Naive thymus-derived CD4-positive, alpha-beta T cell (primary cell): Measurements from ENCODE around the gene ANKS1B. TPM values are rescaled to one million over a fixed set of nuclear protein-coding genes. Genes with fewer than 3 reads are reported as not detected.
A peak's percentile ranks its signal among the peaks of the same experiment; 100 is the strongest.

Experiments
- ATAC-seq: fragments of 150-1000 bp; cut with Tn5 transposase; 2 replicates; pipeline ENCODE4 v1.10.0; 2021; ENCODE audit warnings: mild to moderate bottlenecking, moderate library complexity
- CTCF ChIA-PET: fragments of 350-600 bp; sonication (Branson Sonifier 250); formaldehyde crosslinking; loops from one replicate; lab custom pipeline; 2021; ENCODE audit warnings: antibody characterized with exemption; lab: Charles Lee
- POLR2A ChIA-PET: fragments of 350-600 bp; sonication (Branson Sonifier 250); formaldehyde crosslinking; loops from one replicate; lab custom pipeline; 2021; ENCODE audit warnings: antibody characterized with exemption, inconsistent platforms; lab: Charles Lee
- DNase-seq, 9 donors: peaks; one replicate each; pipeline versions ENCODE4 v3.0.0 to v3.0.0-alpha.2; 2020 to 2022; ENCODE audit warnings: mixed read lengths in 1 of 9
- H3K27ac ChIP-seq: one replicate; pipeline ENCODE4 v1.7.0; 2013; ENCODE audit warnings: mild to moderate bottlenecking, low read depth, low read length, moderate library complexity
- H3K27me3 ChIP-seq, 2 donors: one replicate each; pipeline ENCODE4 v1.7.0; 2013; ENCODE audit warnings: low read length in 2 of 2, mild to moderate bottlenecking in 2 of 2, moderate library complexity in 2 of 2; ENCODE audit not compliant: control insufficient read depth in 2 of 2, insufficient read depth in 2 of 2
- H3K36me3 ChIP-seq, 3 experiments: 1 replicate in 2 of 3; 2 replicates in 1 of 3; pipeline ENCODE4 v1.7.0; 2013; ENCODE audit warnings: low read length in 3 of 3, mild to moderate bottlenecking in 3 of 3, moderate library complexity in 1 of 3; ENCODE audit not compliant: insufficient read depth in 3 of 3, control insufficient read depth in 2 of 3
- H3K4me1 ChIP-seq, 2 donors: one replicate each; pipeline ENCODE4 v1.7.0; 2013; ENCODE audit warnings: low read length in 2 of 2, mild to moderate bottlenecking in 2 of 2, moderate library complexity in 1 of 2; ENCODE audit not compliant: control insufficient read depth in 2 of 2, insufficient read depth in 2 of 2
- H3K4me3 ChIP-seq: 2 replicates; pipeline ENCODE4 v1.7.0; 2013; ENCODE audit warnings: mild to moderate bottlenecking, low read length
- H3K9me3 ChIP-seq, 3 experiments: 1 replicate in 2 of 3; 2 replicates in 1 of 3; pipeline ENCODE4 v1.7.0; 2013; ENCODE audit warnings: low read length in 3 of 3; ENCODE audit not compliant: control insufficient read depth in 2 of 3
- H3K27ac Mint-ChIP-seq, 9 donors: one replicate each; pipeline ENCODE4 v1.8.0; 2020 to 2022; ENCODE audit warnings: mixed read lengths in 9 of 9, mild to moderate bottlenecking in 8 of 9, moderate library complexity in 5 of 9, inconsistent platforms in 2 of 9
- H3K27me3 Mint-ChIP-seq, 5 donors: one replicate each; pipeline ENCODE4 v1.8.0; 2021 to 2022; ENCODE audit warnings: mixed read lengths in 5 of 5, mild to moderate bottlenecking in 1 of 5
- H3K36me3 Mint-ChIP-seq, 5 donors: one replicate each; pipeline ENCODE4 v1.8.0; 2020 to 2022; ENCODE audit warnings: mixed read lengths in 5 of 5, mild to moderate bottlenecking in 3 of 5, inconsistent platforms in 1 of 5
- H3K4me1 Mint-ChIP-seq, 7 donors: one replicate each; pipeline ENCODE4 v1.8.0; 2020 to 2022; ENCODE audit warnings: mixed read lengths in 7 of 7, mild to moderate bottlenecking in 3 of 7, inconsistent platforms in 1 of 7
- H3K4me3 Mint-ChIP-seq, 10 donors: one replicate each; pipeline ENCODE4 v1.8.0; 2020 to 2022; ENCODE audit warnings: mild to moderate bottlenecking in 10 of 10, mixed read lengths in 10 of 10, moderate library complexity in 6 of 10, inconsistent platforms in 2 of 10
- H3K9me3 Mint-ChIP-seq, 11 donors: one replicate each; pipeline ENCODE4 v1.8.0; 2020 to 2022; ENCODE audit warnings: mixed read lengths in 11 of 11, mild to moderate bottlenecking in 4 of 11, inconsistent platforms in 1 of 11, moderate library complexity in 1 of 11
- intact Hi-C, 2 donors: fragments of 100-400 bp; cut with micrococcal nuclease; formaldehyde crosslinking; loops; one replicate each; pipeline ENCODE4 v1.15.1; 2023
- polyA plus RNA-seq, 2 donors: library from polyadenylated mRNA; unstranded; fragments of 300-500 nt; fragmentation: Illumina TruSeq; gene quantifications; one replicate each; pipeline ENCODE4 v1.2.3, GENCODE V29; 2021
- total RNA-seq, 6 experiments: library from RNA in 5 of 6; stranded (reverse) in 5 of 6; gene quantifications; 1 replicate in 5 of 6; 2 replicates in 1 of 6; pipeline ENCODE4 v1.2.3 and lab custom pipeline; 2021 to 2026

ANKS1B gene
- total and polyA plus RNA-seq, 7 experiments from 2014 or later: 0.97 TPM; not detected in 6

GRCh38 chr12:99054601-99055128, 930.1 kb downstream of the ANKS1B start:
- H3K27ac Mint-ChIP-seq: no peak overlapping the region
- peaks cover 0 to 6% (median 0%) of the 10 kb centered on the region in 11 donors for H3K9me3 Mint-ChIP-seq
- H3K4me3 Mint-ChIP-seq: peak overlapping the region in 1 of 10 donors; percentile 8
- ATAC-seq (no peak), DNase-seq (no peak)
- peaks cover 0 to 5% (median 0%) of the 10 kb centered on the region in 5 donors for H3K27me3 Mint-ChIP-seq
- Histone ChIP-seq H3K4me3 (no peak overlapping the region), H3K27ac (no peak overlapping the region), H3K36me3 (no peaks in the 10 kb centered on the region), H3K9me3 (no peaks in the 10 kb centered on the region), H3K27me3 (no peaks in the 10 kb centered on the region), H3K4me1 (no peaks in the 10 kb centered on the region)
- no peaks in the 10 kb centered on the region for H3K4me1 Mint-ChIP-seq
- no peaks in the 10 kb centered on the region for H3K36me3 Mint-ChIP-seq
- ChIA-PET POLR2A (no interaction called here), CTCF (no interaction called here)
- intact Hi-C loops: no loop called here

- no peak overlapping the region for H3K27ac ChIP-seq
- no peak for ATAC-seq
- H3K9me3 Mint-ChIP-seq: peaks cover 0 to 6% (median 0%) of the 10 kb centered on the region in 11 donors
- no peaks in the 10 kb centered on the region for H3K4me1 Mint-ChIP-seq
- POLR2A ChIA-PET: no interaction called here
- H3K27ac Mint-ChIP-seq: no peak overlapping the region
- no peak overlapping the region for H3K4me3 Mint-ChIP-seq
- CTCF ChIA-PET: interaction anchor here (0.6 kb wide), 1 partner anchor 1464 kb away, joined by 3 read pairs; no protein-coding TSS in a partner anchor
- H3K36me3 Mint-ChIP-seq: no peaks in the 10 kb centered on the region
- peaks cover 0 to 5% (median 0%) of the 10 kb centered on the region in 5 donors for H3K27me3 Mint-ChIP-seq
- intact Hi-C loops: no loop called here
- no peak overlapping the region for H3K4me3 ChIP-seq
- no peaks in the 10 kb centered on the region for H3K27me3 ChIP-seq
- DNase-seq: no peak
- no peaks in the 10 kb centered on the region for H3K4me1 ChIP-seq
- H3K36me3 ChIP-seq: no peaks in the 10 kb centered on the region
- H3K9me3 ChIP-seq: no peaks in the 10 kb centered on the region
These were observed 930.9 kb downstream of the ANKS1B start for GRCh38 chr12:99053616-99054362.

- Mint-ChIP-seq H3K4me3 (no peak overlapping the region), H3K27me3 (peaks cover 0 to 7% (median 5%) of the 10 kb centered on the region in 5 donors), H3K9me3 (peaks cover 0 to 18% (median 4%) of the 10 kb centered on the region in 11 donors), H3K4me1 (no peaks in the 10 kb centered on the region), H3K27ac (no peak overlapping the region), H3K36me3 (no peaks in the 10 kb centered on the region)
- Histone ChIP-seq H3K4me1 (no peaks in the 10 kb centered on the region), H3K4me3 (no peak overlapping the region), H3K9me3 (no peaks in the 10 kb centered on the region), H3K27me3 (no peaks in the 10 kb centered on the region), H3K36me3 (no peaks in the 10 kb centered on the region), H3K27ac (no peak overlapping the region)
- ChIA-PET CTCF (no interaction called here), POLR2A (no interaction called here)
- no peak for ATAC-seq
- intact Hi-C loops: no loop called here
- no peak for DNase-seq
These were observed 935.0 kb downstream of the ANKS1B start for GRCh38 chr12:99049774-99050173.

GRCh38 chr12:99045158-99045557, 939.6 kb downstream of the ANKS1B start:
- no peak for DNase-seq
- intact Hi-C loops: no loop called here
- H3K4me1 Mint-ChIP-seq: no peaks in the 10 kb centered on the region
- no peaks in the 10 kb centered on the region for H3K36me3 Mint-ChIP-seq
- no peak for ATAC-seq
- POLR2A ChIA-PET: no interaction called here
- no peak overlapping the region for H3K4me3 ChIP-seq
- H3K9me3 ChIP-seq: no peaks in the 10 kb centered on the region
- peaks cover 0 to 21% (median 6%) of the 10 kb centered on the region in 5 donors for H3K27me3 Mint-ChIP-seq
- H3K27me3 ChIP-seq: no peaks in the 10 kb centered on the region
- H3K9me3 Mint-ChIP-seq: peaks cover 0 to 18% (median 4%) of the 10 kb centered on the region in 11 donors
- CTCF ChIA-PET: no interaction called here
- no peak overlapping the region for H3K27ac ChIP-seq
- H3K36me3 ChIP-seq: no peaks in the 10 kb centered on the region
- H3K4me3 Mint-ChIP-seq: no peak overlapping the region
- no peaks in the 10 kb centered on the region for H3K4me1 ChIP-seq
- H3K27ac Mint-ChIP-seq: no peak overlapping the region

GRCh38 chr12:99043319-99043914, 941.3 kb downstream of the ANKS1B start:
- ATAC-seq (peak; percentile 51), DNase-seq (peak in 5 of 9 donors; percentile 1 to 37 (median 16))
- ChIA-PET POLR2A (no interaction called here), CTCF (interaction anchor here (1.0 kb wide), 1 partner anchor 79 kb away, joined by 3 read pairs; no protein-coding TSS in a partner anchor)
- H3K4me1 Mint-ChIP-seq: no peaks in the 10 kb centered on the region
- H3K4me1 ChIP-seq: no peaks in the 10 kb centered on the region
- no peak overlapping the region for H3K4me3 Mint-ChIP-seq
- no peaks in the 10 kb centered on the region for H3K9me3 ChIP-seq
- H3K27ac Mint-ChIP-seq: no peak overlapping the region
- H3K27me3 ChIP-seq: no peaks in the 10 kb centered on the region
- intact Hi-C loops: loop anchor here in 1 of 2 donors (1.0 to 5.0 kb wide), 3 partner anchors 577 to 1094 kb away; no protein-coding TSS in a partner anchor
- H3K4me3 ChIP-seq: no peak overlapping the region
- H3K27ac ChIP-seq: no peak overlapping the region
- H3K36me3 Mint-ChIP-seq: no peaks in the 10 kb centered on the region
- peaks cover 0 to 21% (median 6%) of the 10 kb centered on the region in 5 donors for H3K27me3 Mint-ChIP-seq
- H3K36me3 ChIP-seq: no peaks in the 10 kb centered on the region
- peaks cover 0 to 18% (median 4%) of the 10 kb centered on the region in 11 donors for H3K9me3 Mint-ChIP-seq

- H3K27ac Mint-ChIP-seq: no peak overlapping the region
- ChIA-PET CTCF (no interaction called here), POLR2A (no interaction called here)
- Histone ChIP-seq H3K27ac (no peak overlapping the region), H3K27me3 (no peaks in the 10 kb centered on the region), H3K4me3 (no peak overlapping the region), H3K9me3 (no peaks in the 10 kb centered on the region), H3K36me3 (no peaks in the 10 kb centered on the region), H3K4me1 (no peaks in the 10 kb centered on the region)
- DNase-seq (no peak), ATAC-seq (no peak)
- no peak overlapping the region for H3K4me3 Mint-ChIP-seq
- intact Hi-C loops: loop anchor here in 1 of 2 donors (5.0 kb wide), 1 partner anchor 1095 kb away; no protein-coding TSS in a partner anchor
- peaks cover 0 to 15% (median 6%) of the 10 kb centered on the region in 5 donors for H3K27me3 Mint-ChIP-seq
- H3K9me3 Mint-ChIP-seq: peaks cover 0 to 7% (median 2%) of the 10 kb centered on the region in 11 donors
- H3K4me1 Mint-ChIP-seq: no peaks in the 10 kb centered on the region
- no peaks in the 10 kb centered on the region for H3K36me3 Mint-ChIP-seq
These were observed 942.5 kb downstream of the ANKS1B start for GRCh38 chr12:99042226-99042625.
